ENCODE measurements around the gene SCFD1.

Gene SCFD1

GRCh38 chr14:30710876-30711275 is 88.8 kb downstream of the SCFD1 start:
- no peak overlapping the region for H3K9ac ChIP-seq (ENCODE audit: low read length)
- no peaks in the 10 kb centered on the region for H3K9me3 ChIP-seq (ENCODE audit: control insufficient read depth, insufficient read depth, low read depth, low read length)
- peaks cover 32% of the 10 kb centered on the region for H3K36me3 ChIP-seq (ENCODE audit: control insufficient read depth, insufficient read depth, low read length)
- H3K4me3 ChIP-seq (ENCODE audit: low read depth, low read length), result no peak overlapping the region
- no peaks in the 10 kb centered on the region for H3K27me3 ChIP-seq (ENCODE audit: control insufficient read depth, insufficient read depth, low read length)
- H3K4me1 ChIP-seq (ENCODE audit: control insufficient read depth, insufficient read depth, low read length), result no peaks in the 10 kb centered on the region
- H3K27ac ChIP-seq (ENCODE audit: low read depth, low read length), result no peak overlapping the region

DNA sequence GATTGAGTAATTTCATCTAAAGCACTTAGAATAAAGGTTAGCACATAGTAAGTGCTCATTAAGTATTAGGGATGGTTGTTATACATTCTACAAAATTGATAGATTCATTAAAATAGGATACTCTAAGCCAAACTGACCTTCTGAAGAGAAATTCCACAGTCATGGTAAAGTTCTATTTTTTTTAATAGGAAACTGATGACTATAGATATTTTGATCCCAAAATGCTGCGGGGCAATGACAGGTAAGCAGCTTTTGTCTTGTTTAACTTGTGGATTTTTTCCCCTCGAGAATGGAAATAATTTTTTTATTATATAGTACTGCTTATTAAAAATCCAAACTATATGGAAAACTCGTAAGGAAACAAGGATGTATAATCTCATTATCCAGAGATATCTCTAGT is 97.0 kb downstream of the SCFD1 start:
- Histone ChIP-seq H3K4me1 (ENCODE audit: control insufficient read depth, insufficient read depth, low read length) (no peaks in the 10 kb centered on the region), H3K4me3 (ENCODE audit: low read depth, low read length) (no peak overlapping the region), H3K36me3 (ENCODE audit: control insufficient read depth, insufficient read depth, low read length) (peaks cover 23% of the 10 kb centered on the region), H3K27me3 (ENCODE audit: control insufficient read depth, insufficient read depth, low read length) (no peaks in the 10 kb centered on the region), H3K27ac (ENCODE audit: low read depth, low read length) (no peak overlapping the region), H3K9ac (ENCODE audit: low read length) (no peak overlapping the region), H3K9me3 (ENCODE audit: control insufficient read depth, insufficient read depth, low read depth, low read length) (no peaks in the 10 kb centered on the region)

DNA sequence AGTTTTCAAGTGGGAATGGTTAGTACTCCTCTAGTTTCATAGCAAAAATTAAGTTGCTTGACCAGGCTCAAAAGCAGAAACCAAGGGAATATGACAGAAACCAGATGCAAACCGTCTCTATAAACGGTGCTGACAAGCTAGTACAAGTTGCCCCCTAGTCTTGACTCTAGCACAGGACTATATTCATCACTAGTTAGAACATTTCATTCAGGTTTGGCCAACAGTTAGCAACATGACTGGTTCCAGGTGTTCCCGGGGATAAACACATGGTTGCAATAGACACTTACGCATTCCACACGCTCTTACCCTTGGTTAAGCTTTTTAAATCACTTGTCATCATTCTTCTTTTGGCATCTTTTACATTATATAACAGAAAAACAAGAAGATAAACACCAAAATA is 103.6 kb downstream of the SCFD1 start:
- Histone ChIP-seq H3K27ac (ENCODE audit: low read depth, low read length) (no peak overlapping the region), H3K4me3 (ENCODE audit: low read depth, low read length) (no peak overlapping the region), H3K4me1 (ENCODE audit: control insufficient read depth, insufficient read depth, low read length) (no peaks in the 10 kb centered on the region), H3K27me3 (ENCODE audit: control insufficient read depth, insufficient read depth, low read length) (no peaks in the 10 kb centered on the region), H3K9ac (ENCODE audit: low read length) (no peak overlapping the region), H3K9me3 (ENCODE audit: control insufficient read depth, insufficient read depth, low read depth, low read length) (0 out of 2 replicates have a peak, but pooled peaks cover 3% of the 10 kb centered on the region), H3K36me3 (ENCODE audit: control insufficient read depth, insufficient read depth, low read length) (peaks cover 43% of the 10 kb centered on the region)

DNA sequence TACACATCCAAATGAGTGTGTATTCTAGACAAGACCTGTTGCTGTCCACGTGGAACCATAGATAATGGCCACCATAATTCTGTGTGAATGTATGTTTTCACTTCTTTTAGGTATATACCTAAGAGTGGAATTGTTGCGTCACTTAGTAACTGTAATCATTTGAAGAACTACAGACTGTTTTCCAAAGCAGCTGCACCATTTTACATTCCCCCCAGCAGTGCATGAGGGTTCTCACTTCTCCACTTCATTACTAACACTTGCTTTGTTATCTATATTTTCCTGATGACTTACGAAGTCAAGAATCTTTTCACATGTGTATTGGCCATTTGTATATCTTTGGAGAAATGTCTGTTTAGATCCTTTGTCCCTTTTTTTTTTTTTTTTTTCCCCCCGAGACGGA is 106.4 kb downstream of the SCFD1 start:
- Histone ChIP-seq H3K27ac (ENCODE audit: low read depth, low read length) (no peak overlapping the region), H3K9ac (ENCODE audit: low read length) (no peak overlapping the region), H3K4me1 (ENCODE audit: control insufficient read depth, insufficient read depth, low read length) (no peaks in the 10 kb centered on the region), H3K9me3 (ENCODE audit: control insufficient read depth, insufficient read depth, low read depth, low read length) (0 out of 2 replicates have a peak, but pooled peaks cover 3% of the 10 kb centered on the region), H3K36me3 (ENCODE audit: control insufficient read depth, insufficient read depth, low read length) (peaks cover 39% of the 10 kb centered on the region), H3K4me3 (ENCODE audit: low read depth, low read length) (no peak overlapping the region), H3K27me3 (ENCODE audit: control insufficient read depth, insufficient read depth, low read length) (no peaks in the 10 kb centered on the region)

DNA sequence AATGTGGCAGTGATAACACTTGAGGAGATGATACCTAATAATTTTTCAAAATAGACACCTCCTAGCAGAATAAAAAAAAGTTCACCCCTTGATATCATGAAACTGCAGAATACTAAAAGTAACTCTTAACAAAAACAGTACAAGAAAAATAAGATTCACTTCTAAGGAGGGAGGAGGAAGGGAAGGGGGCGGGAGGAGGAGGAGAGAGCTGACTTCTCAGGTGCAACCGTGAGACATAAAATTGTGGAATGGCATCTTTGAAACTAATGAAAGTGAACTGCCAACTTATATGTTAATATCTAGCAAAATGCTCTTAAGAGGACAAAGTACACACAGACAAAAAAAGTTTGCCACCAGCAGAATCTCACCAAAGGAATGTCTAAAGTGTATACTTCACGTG is 115.8 kb downstream of the SCFD1 start:
- no peaks in the 10 kb centered on the region for H3K27me3 ChIP-seq (ENCODE audit: control insufficient read depth, insufficient read depth, low read length)
- H3K36me3 ChIP-seq (ENCODE audit: control insufficient read depth, insufficient read depth, low read length), result peaks cover 32% of the 10 kb centered on the region
- no peak overlapping the region for H3K27ac ChIP-seq (ENCODE audit: low read depth, low read length)
- H3K4me3 ChIP-seq (ENCODE audit: low read depth, low read length), result no peak overlapping the region
- 0 out of 2 replicates have a peak, but pooled peaks cover 4% of the 10 kb centered on the region for H3K9me3 ChIP-seq (ENCODE audit: control insufficient read depth, insufficient read depth, low read depth, low read length)
- H3K9ac ChIP-seq (ENCODE audit: low read length), result no peak overlapping the region
- H3K4me1 ChIP-seq (ENCODE audit: control insufficient read depth, insufficient read depth, low read length), result peaks cover 4% of the 10 kb centered on the region; the same call in 1 of the 2 replicates

DNA sequence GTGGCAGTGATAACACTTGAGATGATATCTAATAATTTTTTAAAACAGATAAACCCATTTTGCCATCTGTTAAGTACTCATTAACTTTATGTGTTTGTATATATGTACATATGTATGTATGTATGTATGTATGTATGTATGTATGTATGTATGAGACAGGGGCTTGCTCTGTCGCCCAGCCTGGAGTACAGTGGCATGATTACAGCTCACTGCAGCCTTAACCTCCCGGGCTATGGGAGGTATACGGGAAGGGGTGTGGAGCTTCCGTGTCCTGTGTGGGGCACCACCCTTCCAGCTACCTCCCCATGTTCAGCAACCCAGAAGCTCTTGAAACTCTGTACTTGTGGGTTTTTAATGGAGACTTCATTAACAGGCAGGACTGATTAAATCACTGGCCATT is 116.9 kb downstream of the SCFD1 start:
- H3K27ac ChIP-seq (ENCODE audit: low read depth, low read length), result no peak overlapping the region
- H3K9ac ChIP-seq (ENCODE audit: low read length), result no peak overlapping the region
- peaks cover 28% of the 10 kb centered on the region for H3K36me3 ChIP-seq (ENCODE audit: control insufficient read depth, insufficient read depth, low read length)
- H3K27me3 ChIP-seq (ENCODE audit: control insufficient read depth, insufficient read depth, low read length), result no peaks in the 10 kb centered on the region
- 0 out of 2 replicates have a peak, but pooled peaks cover 4% of the 10 kb centered on the region for H3K9me3 ChIP-seq (ENCODE audit: control insufficient read depth, insufficient read depth, low read depth, low read length)
- H3K4me1 ChIP-seq (ENCODE audit: control insufficient read depth, insufficient read depth, low read length), result peaks cover 4% of the 10 kb centered on the region; the same call in 1 of the 2 replicates
- no peak overlapping the region for H3K4me3 ChIP-seq (ENCODE audit: low read depth, low read length)

- H3K9ac ChIP-seq (ENCODE audit: low read length), result no peak overlapping the region
- no peak overlapping the region for H3K4me3 ChIP-seq (ENCODE audit: low read depth, low read length)
- no peaks in the 10 kb centered on the region for H3K9me3 ChIP-seq (ENCODE audit: control insufficient read depth, insufficient read depth, low read depth, low read length)
- no peak overlapping the region for H3K27ac ChIP-seq (ENCODE audit: low read depth, low read length)
- no peaks in the 10 kb centered on the region for H3K36me3 ChIP-seq (ENCODE audit: control insufficient read depth, insufficient read depth, low read length)
- no peaks in the 10 kb centered on the region for H3K27me3 ChIP-seq (ENCODE audit: control insufficient read depth, insufficient read depth, low read length)
- no peaks in the 10 kb centered on the region for H3K4me1 ChIP-seq (ENCODE audit: control insufficient read depth, insufficient read depth, low read length)
These were observed 126.2 kb downstream of the SCFD1 start for GRCh38 chr14:30748343-30748742.

- Histone ChIP-seq H3K36me3 (ENCODE audit: control insufficient read depth, insufficient read depth, low read length) (no peaks in the 10 kb centered on the region), H3K9ac (ENCODE audit: low read length) (no peak overlapping the region), H3K27ac (ENCODE audit: low read depth, low read length) (no peak overlapping the region), H3K27me3 (ENCODE audit: control insufficient read depth, insufficient read depth, low read length) (no peaks in the 10 kb centered on the region), H3K9me3 (ENCODE audit: control insufficient read depth, insufficient read depth, low read depth, low read length) (no peaks in the 10 kb centered on the region), H3K4me3 (ENCODE audit: low read depth, low read length) (no peak overlapping the region), H3K4me1 (ENCODE audit: control insufficient read depth, insufficient read depth, low read length) (no peaks in the 10 kb centered on the region)
These were observed 129.7 kb downstream of the SCFD1 start for GRCh38 chr14:30751646-30752416.

DNA sequence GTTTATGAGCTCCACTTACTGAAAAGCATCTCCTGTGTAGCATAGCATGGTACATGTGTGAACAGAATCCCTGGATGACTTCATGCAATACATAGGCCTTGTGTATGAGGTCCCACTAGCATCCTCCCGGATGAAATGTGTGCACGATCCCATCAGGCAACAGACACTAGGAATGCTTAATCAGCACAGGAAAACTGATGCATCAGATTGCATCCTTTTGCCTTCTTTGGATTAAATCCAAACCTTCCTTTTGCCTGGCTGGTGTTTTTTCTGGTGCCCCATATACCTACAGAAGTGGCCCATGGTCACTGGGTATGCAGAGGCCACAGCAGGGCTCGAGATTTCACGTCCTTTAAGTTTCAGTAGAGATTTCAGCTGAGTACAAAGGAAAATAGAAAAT is 131.3 kb downstream of the SCFD1 start:
- Histone ChIP-seq H3K27ac (ENCODE audit: low read depth, low read length) (no peak overlapping the region), H3K9me3 (ENCODE audit: control insufficient read depth, insufficient read depth, low read depth, low read length) (no peaks in the 10 kb centered on the region), H3K27me3 (ENCODE audit: control insufficient read depth, insufficient read depth, low read length) (no peaks in the 10 kb centered on the region), H3K4me3 (ENCODE audit: low read depth, low read length) (no peak overlapping the region), H3K9ac (ENCODE audit: low read length) (no peak overlapping the region), H3K36me3 (ENCODE audit: control insufficient read depth, insufficient read depth, low read length) (no peaks in the 10 kb centered on the region), H3K4me1 (ENCODE audit: control insufficient read depth, insufficient read depth, low read length) (no peaks in the 10 kb centered on the region)

- Histone ChIP-seq H3K9me3 (ENCODE audit: control insufficient read depth, insufficient read depth, low read depth, low read length) (no peaks in the 10 kb centered on the region), H3K27me3 (ENCODE audit: control insufficient read depth, insufficient read depth, low read length) (no peaks in the 10 kb centered on the region), H3K4me3 (ENCODE audit: low read depth, low read length) (no peak overlapping the region), H3K9ac (ENCODE audit: low read length) (no peak overlapping the region), H3K36me3 (ENCODE audit: control insufficient read depth, insufficient read depth, low read length) (no peaks in the 10 kb centered on the region), H3K27ac (ENCODE audit: low read depth, low read length) (no peak overlapping the region), H3K4me1 (ENCODE audit: control insufficient read depth, insufficient read depth, low read length) (no peaks in the 10 kb centered on the region)
These were observed 132.7 kb downstream of the SCFD1 start for GRCh38 chr14:30754778-30755177.

GRCh38 chr14:30756594-30756993 is 134.5 kb downstream of the SCFD1 start:
- Histone ChIP-seq H3K27me3 (ENCODE audit: control insufficient read depth, insufficient read depth, low read length) (no peaks in the 10 kb centered on the region), H3K9ac (ENCODE audit: low read length) (no peak overlapping the region), H3K4me3 (ENCODE audit: low read depth, low read length) (no peak overlapping the region), H3K9me3 (ENCODE audit: control insufficient read depth, insufficient read depth, low read depth, low read length) (no peaks in the 10 kb centered on the region), H3K27ac (ENCODE audit: low read depth, low read length) (no peak overlapping the region), H3K4me1 (ENCODE audit: control insufficient read depth, insufficient read depth, low read length) (no peaks in the 10 kb centered on the region), H3K36me3 (ENCODE audit: control insufficient read depth, insufficient read depth, low read length) (no peaks in the 10 kb centered on the region)

Measured in HUES6 (cell line).